GM12878 (cell line): Measurements from ENCODE around the gene GABRB3. TPM values are rescaled to one million over a fixed set of nuclear protein-coding genes. Genes with fewer than 3 reads are reported as not detected.

Experiments used
- ATAC-seq: fragments of 200-7000 bp; cut with Tn5 transposase; 3 replicates; pipeline ENCODE4 v1.9.1; 2020; ENCODE audit warnings: mild to moderate bottlenecking, moderate library complexity
- BruUV-seq: library from RNA; stranded (reverse); fragments of 400-500 nt; replicated peaks from 2 replicates; lab custom pipeline; 2021; lab: Mats Ljungman, UMichigan
- CTCF ChIA-PET: fragments of 300-600 bp; sonication (Branson Sonifier 250); formaldehyde crosslinking; extraction: SDS; loops from one replicate; lab custom pipeline; 2021; ENCODE audit warnings: inconsistent platforms; lab: Yijun Ruan, JAX
- POLR2A ChIA-PET: fragments of 350-600 bp; formaldehyde crosslinking; extraction: SDS; loops from one replicate; lab custom pipeline; 2021; ENCODE audit warnings: inconsistent platforms; lab: Charles Lee
- RAD21 ChIA-PET: fragments of 300-600 bp; sonication (Branson Sonifier 250); formaldehyde crosslinking; loops from one replicate; lab custom pipeline; 2023; ENCODE audit warnings: antibody characterized with exemption; ENCODE audit not compliant: unreplicated experiment; lab: Charles Lee
- SMC1A ChIA-PET: fragments of 300-600 bp; sonication (Branson Sonifier 250); formaldehyde crosslinking; loops from one replicate; lab custom pipeline; 2023; ENCODE audit not compliant: unreplicated experiment, uncharacterized antibody; lab: Charles Lee
- DNase-seq: peaks from one replicate; pipeline ENCODE4 v3.0.0-alpha.2; 2011; ENCODE audit warnings: low read depth, low spot score
- FAIRE-seq: peaks from 3 replicates; lab custom pipeline; 2011; peaks lifted over from hg19 to GRCh38; lab: Jason Lieb, UNC
- H2AFZ ChIP-seq: 2 replicates; pipeline ENCODE4 v1.6.0; 2011; ENCODE audit warnings: low read depth, low read length, control low read depth; ENCODE audit not compliant: control insufficient read depth
- H3K27ac ChIP-seq: 2 replicates; pipeline ENCODE4 v1.5.1; 2011; ENCODE audit warnings: control low read depth; ENCODE audit not compliant: control insufficient read depth, insufficient read depth
- H3K27me3 ChIP-seq, 2 experiments: replicated peaks in 1 of 2; 2 replicates each; pipeline versions ENCODE4 v1.6.0 to v1.6.1; 2011; ENCODE audit warnings: low read length in 1 of 2; ENCODE audit not compliant: control insufficient read depth in 2 of 2, insufficient read depth in 2 of 2
- H3K36me3 ChIP-seq, 2 experiments: 2 replicates each; pipeline ENCODE4 v1.5.1; 2011; ENCODE audit warnings: low read length in 1 of 2; ENCODE audit not compliant: control insufficient read depth in 2 of 2, insufficient read depth in 2 of 2
- H3K4me1 ChIP-seq: 2 replicates; pipeline ENCODE4 v1.6.1; 2011; ENCODE audit warnings: mild to moderate bottlenecking, low read length, moderate library complexity, mixed read lengths; ENCODE audit not compliant: control insufficient read depth, insufficient read depth
- H3K4me2 ChIP-seq: 2 replicates; pipeline ENCODE4 v1.6.0; 2011; ENCODE audit warnings: control low read depth; ENCODE audit not compliant: control insufficient read depth, insufficient read depth
- H3K4me3 ChIP-seq: fragments of 200-600 bp; sonication (generic); 2 replicates; pipeline ENCODE4 v1.5.1; 2016
- H3K79me2 ChIP-seq: 2 replicates; pipeline ENCODE4 v1.6.0; 2011; ENCODE audit warnings: low read length; ENCODE audit not compliant: control insufficient read depth, insufficient read depth
- H3K9ac ChIP-seq: 2 replicates; pipeline ENCODE4 v1.8.0; 2011; ENCODE audit warnings: low read length, control low read depth, mixed read lengths; ENCODE audit not compliant: control insufficient read depth, insufficient read depth
- H3K9me3 ChIP-seq: replicated peaks from 3 replicates; pipeline ENCODE4 v1.5.1; 2011; ENCODE audit warnings: mild to moderate bottlenecking, low read length; ENCODE audit not compliant: control insufficient read depth, insufficient read depth
- H4K20me1 ChIP-seq: 2 replicates; pipeline ENCODE4 v1.6.0; 2011; ENCODE audit not compliant: control insufficient read depth, insufficient read depth
- BCLAF1 ChIP-seq: fragments of 450-650 bp; IDR thresholded peaks from 2 replicates; pipeline ENCODE4 v1.6.1; 2017; ENCODE audit warnings: antibody characterized with exemption, mild to moderate bottlenecking, moderate library complexity
- EP300 ChIP-seq, 2 experiments: fragments of 150-350 bp in 1 of 2; IDR thresholded peaks; 2 replicates each; pipeline ENCODE4 v1.6.1; 2011 to 2012; ENCODE audit warnings: low read depth in 2 of 2, low read length in 2 of 2, borderline replicate concordance in 1 of 2, improper control_type of control experiment in 1 of 2, inconsistent platforms in 1 of 2; ENCODE audit not compliant: control insufficient read depth in 1 of 2
- EZH2 ChIP-seq: IDR thresholded peaks from 2 replicates; pipeline ENCODE4 v1.6.1; 2012; ENCODE audit warnings: low read depth, mild to moderate bottlenecking, control low read depth, inconsistent platforms, low read length, borderline replicate concordance; ENCODE audit not compliant: control insufficient read depth
- ZNF274 ChIP-seq: IDR thresholded peaks from one replicate; pipeline ENCODE4 v1.8.0; 2011; ENCODE audit not compliant: insufficient read length, insufficient read depth
- WGBS: methylation state at CpG from one replicate; pipeline ENCODE4 v1.1.6; 2016; ENCODE audit warnings: low lambda C conversion rate; ENCODE audit not compliant: insufficient replicate concordance, insufficient coverage; ENCODE audit errors: missing lambda C conversion rate; 5-methylcytosine and 5-hydroxymethylcytosine counted together
- in situ Hi-C: fragments of 300-500 bp; cut with MboI; formaldehyde crosslinking; loops from 9 replicates; pipeline ENCODE4 v1.14.3; 2018; ENCODE audit warnings: mixed read lengths
- intact Hi-C: fragments of 100-400 bp; cut with micrococcal nuclease; formaldehyde crosslinking; loops from one replicate; pipeline ENCODE4 v1.14.2; 2022; ENCODE audit not compliant: unreplicated experiment
- polyA plus RNA-seq, 11 experiments: library from polyadenylated mRNA; depleted of rRNA in 4 of 11; unstranded in 6 of 11; stranded (reverse) in 5 of 11; fragments of >200 nt; fragmentation: Nextera tagmentation in 4 of 11; fragmentation: Illumina TruSeq in 1 of 11; extraction: Ambion mirVana in 4 of 11; extraction: Trizol in 1 of 11; gene quantifications; 1 replicate in 1 of 11; 2 replicates in 10 of 11; pipeline versions ENCODE4 v1.2.1 to v1.2.3, GENCODE V29; 2011 to 2016; ENCODE audit warnings: inconsistent platforms in 2 of 11, missing spikeins in 2 of 11, low read depth in 1 of 11
- total RNA-seq, 4 experiments: library from RNA; depleted of rRNA in 3 of 4; stranded (reverse); fragments of >200 nt in 3 of 4; fragmentation: Illumina TruSeq in 1 of 4; extraction: Trizol in 1 of 4; gene quantifications; 2 replicates each; pipeline versions ENCODE4 v1.2.1 to v1.2.3, GENCODE V29; 2013 to 2021
- TF ChIP-seq, protein P1 (sequence below): fragments of 450-650 bp; formaldehyde crosslinking; IDR thresholded peaks from 2 replicates; pipeline ENCODE4 v1.4.0; 2022; ENCODE audit warnings: mild to moderate bottlenecking, moderate library complexity
- TF ChIP-seq, protein P2 (sequence below): fragments of 450-650 bp; IDR thresholded peaks from 2 replicates; pipeline ENCODE4 v1.6.1; 2017; ENCODE audit warnings: mild to moderate bottlenecking, moderate library complexity

Gene GABRB3
- total and polyA plus RNA-seq, 10 of the 15 experiments (the other 5 are each of a cell fraction or from before 2014, with no cell fraction given) = 0.05 to 0.08 (median 0.05) TPM; not detected in 7

- CTCF ChIA-PET = no interaction called here
- POLR2A ChIA-PET = no interaction called here
- Histone ChIP-seq H2AFZ (no peak overlapping the region), H3K9me3 (no peaks in the 10 kb centered on the region; the same call in 2 of the 3 replicates), H3K36me3 (no peaks in the 10 kb centered on the region), H4K20me1 (no peaks in the 10 kb centered on the region), H3K4me3 (no peak overlapping the region), H3K4me1 (no peaks in the 10 kb centered on the region), H3K27me3 (no peaks in the 10 kb centered on the region), H3K4me2 (no peak overlapping the region), H3K9ac (no peak overlapping the region), H3K27ac (no peak overlapping the region), H3K79me2 (no peaks in the 10 kb centered on the region)
- TF ChIP-seq BCLAF1 = no peak
- TF ChIP-seq, protein P1, sequence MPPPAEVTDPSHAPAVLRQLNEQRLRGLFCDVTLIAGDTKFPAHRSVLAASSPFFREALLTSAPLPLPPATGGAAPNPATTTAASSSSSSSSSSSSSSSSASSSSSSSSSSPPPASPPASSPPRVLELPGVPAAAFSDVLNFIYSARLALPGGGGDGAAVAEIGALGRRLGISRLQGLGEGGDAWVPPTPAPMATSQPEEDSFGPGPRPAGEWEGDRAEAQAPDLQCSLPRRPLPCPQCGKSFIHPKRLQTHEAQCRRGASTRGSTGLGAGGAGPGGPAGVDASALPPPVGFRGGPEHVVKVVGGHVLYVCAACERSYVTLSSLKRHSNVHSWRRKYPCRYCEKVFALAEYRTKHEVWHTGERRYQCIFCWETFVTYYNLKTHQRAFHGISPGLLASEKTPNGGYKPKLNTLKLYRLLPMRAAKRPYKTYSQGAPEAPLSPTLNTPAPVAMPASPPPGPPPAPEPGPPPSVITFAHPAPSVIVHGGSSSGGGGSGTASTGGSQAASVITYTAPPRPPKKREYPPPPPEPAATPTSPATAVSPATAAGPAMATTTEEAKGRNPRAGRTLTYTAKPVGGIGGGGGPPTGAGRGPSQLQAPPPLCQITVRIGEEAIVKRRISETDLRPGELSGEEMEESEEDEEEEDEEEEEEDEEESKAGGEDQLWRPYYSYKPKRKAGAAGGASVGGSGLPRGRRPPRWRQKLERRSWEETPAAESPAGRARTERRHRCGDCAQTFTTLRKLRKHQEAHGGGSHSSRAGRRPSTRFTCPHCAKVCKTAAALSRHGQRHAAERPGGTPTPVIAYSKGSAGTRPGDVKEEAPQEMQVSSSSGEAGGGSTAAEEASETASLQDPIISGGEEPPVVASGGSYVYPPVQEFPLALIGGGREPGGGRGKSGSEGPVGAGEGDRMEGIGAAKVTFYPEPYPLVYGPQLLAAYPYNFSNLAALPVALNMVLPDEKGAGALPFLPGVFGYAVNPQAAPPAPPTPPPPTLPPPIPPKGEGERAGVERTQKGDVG = no peak
- TF ChIP-seq, protein P2, sequence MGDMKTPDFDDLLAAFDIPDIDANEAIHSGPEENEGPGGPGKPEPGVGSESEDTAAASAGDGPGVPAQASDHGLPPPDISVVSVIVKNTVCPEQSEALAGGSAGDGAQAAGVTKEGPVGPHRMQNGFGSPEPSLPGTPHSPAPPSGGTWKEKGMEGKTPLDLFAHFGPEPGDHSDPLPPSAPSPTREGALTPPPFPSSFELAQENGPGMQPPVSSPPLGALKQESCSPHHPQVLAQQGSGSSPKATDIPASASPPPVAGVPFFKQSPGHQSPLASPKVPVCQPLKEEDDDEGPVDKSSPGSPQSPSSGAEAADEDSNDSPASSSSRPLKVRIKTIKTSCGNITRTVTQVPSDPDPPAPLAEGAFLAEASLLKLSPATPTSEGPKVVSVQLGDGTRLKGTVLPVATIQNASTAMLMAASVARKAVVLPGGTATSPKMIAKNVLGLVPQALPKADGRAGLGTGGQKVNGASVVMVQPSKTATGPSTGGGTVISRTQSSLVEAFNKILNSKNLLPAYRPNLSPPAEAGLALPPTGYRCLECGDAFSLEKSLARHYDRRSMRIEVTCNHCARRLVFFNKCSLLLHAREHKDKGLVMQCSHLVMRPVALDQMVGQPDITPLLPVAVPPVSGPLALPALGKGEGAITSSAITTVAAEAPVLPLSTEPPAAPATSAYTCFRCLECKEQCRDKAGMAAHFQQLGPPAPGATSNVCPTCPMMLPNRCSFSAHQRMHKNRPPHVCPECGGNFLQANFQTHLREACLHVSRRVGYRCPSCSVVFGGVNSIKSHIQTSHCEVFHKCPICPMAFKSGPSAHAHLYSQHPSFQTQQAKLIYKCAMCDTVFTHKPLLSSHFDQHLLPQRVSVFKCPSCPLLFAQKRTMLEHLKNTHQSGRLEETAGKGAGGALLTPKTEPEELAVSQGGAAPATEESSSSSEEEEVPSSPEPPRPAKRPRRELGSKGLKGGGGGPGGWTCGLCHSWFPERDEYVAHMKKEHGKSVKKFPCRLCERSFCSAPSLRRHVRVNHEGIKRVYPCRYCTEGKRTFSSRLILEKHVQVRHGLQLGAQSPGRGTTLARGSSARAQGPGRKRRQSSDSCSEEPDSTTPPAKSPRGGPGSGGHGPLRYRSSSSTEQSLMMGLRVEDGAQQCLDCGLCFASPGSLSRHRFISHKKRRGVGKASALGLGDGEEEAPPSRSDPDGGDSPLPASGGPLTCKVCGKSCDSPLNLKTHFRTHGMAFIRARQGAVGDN = no peak
- TF ChIP-seq EZH2 = no peak
- TF ChIP-seq ZNF274 = no peak
- TF ChIP-seq EP300 (IDR thresholded peaks at IDR 0.05; ENCODE audit: borderline replicate concordance in 1 of 2, control insufficient read depth in 1 of 2, low read depth in 2 of 2, low read length in 2 of 2) = no peak
- BruUV-seq = no TSS peak
- SMC1A ChIA-PET = no interaction called here
- RAD21 ChIA-PET = no interaction called here
- intact Hi-C loops (no loop called here), in situ Hi-C loops (no loop called here)
- no peak for DNase-seq
- ATAC-seq = no peak
- no peak for FAIRE-seq
- 4% methylated on average over 7 of the region's 7 CpGs for WGBS
Measured at GRCh38 chr15:26689462-26689861, 83.4 kb downstream of the GABRB3 start.
